Naive thymus-derived CD4-positive, alpha-beta T cell (primary cell): ENCODE measurements around the gene IFT43. TPM values are rescaled to one million over a fixed set of nuclear protein-coding genes. Genes with fewer than 3 reads are reported as not detected.

ENCODE experiments used
- ATAC-seq: fragments of 150-1000 bp; cut with Tn5 transposase; 2 replicates; pipeline ENCODE4 v1.10.0; 2021; ENCODE audit warnings: mild to moderate bottlenecking, moderate library complexity
- CTCF ChIA-PET: fragments of 350-600 bp; sonication (Branson Sonifier 250); formaldehyde crosslinking; loops from one replicate; lab custom pipeline; 2021; ENCODE audit warnings: antibody characterized with exemption; lab: Charles Lee
- POLR2A ChIA-PET: fragments of 350-600 bp; sonication (Branson Sonifier 250); formaldehyde crosslinking; loops from one replicate; lab custom pipeline; 2021; ENCODE audit warnings: antibody characterized with exemption, inconsistent platforms; lab: Charles Lee
- DNase-seq, 9 donors: peaks; one replicate each; pipeline versions ENCODE4 v3.0.0 to v3.0.0-alpha.2; 2020 to 2022; ENCODE audit warnings: mixed read lengths in 1 of 9
- H3K27ac ChIP-seq: one replicate; pipeline ENCODE4 v1.7.0; 2013; ENCODE audit warnings: mild to moderate bottlenecking, low read depth, low read length, moderate library complexity
- H3K27me3 ChIP-seq, 2 donors: one replicate each; pipeline ENCODE4 v1.7.0; 2013; ENCODE audit warnings: low read length in 2 of 2, mild to moderate bottlenecking in 2 of 2, moderate library complexity in 2 of 2; ENCODE audit not compliant: control insufficient read depth in 2 of 2, insufficient read depth in 2 of 2
- H3K36me3 ChIP-seq, 3 experiments: 1 replicate in 2 of 3; 2 replicates in 1 of 3; pipeline ENCODE4 v1.7.0; 2013; ENCODE audit warnings: low read length in 3 of 3, mild to moderate bottlenecking in 3 of 3, moderate library complexity in 1 of 3; ENCODE audit not compliant: insufficient read depth in 3 of 3, control insufficient read depth in 2 of 3
- H3K4me1 ChIP-seq, 2 donors: one replicate each; pipeline ENCODE4 v1.7.0; 2013; ENCODE audit warnings: low read length in 2 of 2, mild to moderate bottlenecking in 2 of 2, moderate library complexity in 1 of 2; ENCODE audit not compliant: control insufficient read depth in 2 of 2, insufficient read depth in 2 of 2
- H3K4me3 ChIP-seq: 2 replicates; pipeline ENCODE4 v1.7.0; 2013; ENCODE audit warnings: mild to moderate bottlenecking, low read length
- H3K9me3 ChIP-seq, 3 experiments: 1 replicate in 2 of 3; 2 replicates in 1 of 3; pipeline ENCODE4 v1.7.0; 2013; ENCODE audit warnings: low read length in 3 of 3; ENCODE audit not compliant: control insufficient read depth in 2 of 3
- H3K27ac Mint-ChIP-seq, 9 donors: one replicate each; pipeline ENCODE4 v1.8.0; 2020 to 2022; ENCODE audit warnings: mixed read lengths in 9 of 9, mild to moderate bottlenecking in 8 of 9, moderate library complexity in 5 of 9, inconsistent platforms in 2 of 9
- H3K27me3 Mint-ChIP-seq, 5 donors: one replicate each; pipeline ENCODE4 v1.8.0; 2021 to 2022; ENCODE audit warnings: mixed read lengths in 5 of 5, mild to moderate bottlenecking in 1 of 5
- H3K36me3 Mint-ChIP-seq, 5 donors: one replicate each; pipeline ENCODE4 v1.8.0; 2020 to 2022; ENCODE audit warnings: mixed read lengths in 5 of 5, mild to moderate bottlenecking in 3 of 5, inconsistent platforms in 1 of 5
- H3K4me1 Mint-ChIP-seq, 7 donors: one replicate each; pipeline ENCODE4 v1.8.0; 2020 to 2022; ENCODE audit warnings: mixed read lengths in 7 of 7, mild to moderate bottlenecking in 3 of 7, inconsistent platforms in 1 of 7
- H3K4me3 Mint-ChIP-seq, 10 donors: one replicate each; pipeline ENCODE4 v1.8.0; 2020 to 2022; ENCODE audit warnings: mild to moderate bottlenecking in 10 of 10, mixed read lengths in 10 of 10, moderate library complexity in 6 of 10, inconsistent platforms in 2 of 10
- H3K9me3 Mint-ChIP-seq, 11 donors: one replicate each; pipeline ENCODE4 v1.8.0; 2020 to 2022; ENCODE audit warnings: mixed read lengths in 11 of 11, mild to moderate bottlenecking in 4 of 11, inconsistent platforms in 1 of 11, moderate library complexity in 1 of 11
- intact Hi-C, 2 donors: fragments of 100-400 bp; cut with micrococcal nuclease; formaldehyde crosslinking; loops; one replicate each; pipeline ENCODE4 v1.15.1; 2023
- polyA plus RNA-seq, 2 donors: library from polyadenylated mRNA; unstranded; fragments of 300-500 nt; fragmentation: Illumina TruSeq; gene quantifications; one replicate each; pipeline ENCODE4 v1.2.3, GENCODE V29; 2021
- total RNA-seq, 6 experiments: library from RNA in 5 of 6; stranded (reverse) in 5 of 6; gene quantifications; 1 replicate in 5 of 6; 2 replicates in 1 of 6; pipeline ENCODE4 v1.2.3 and lab custom pipeline; 2021 to 2026

Gene IFT43
- total and polyA plus RNA-seq, 7 experiments from 2014 or later, result 4.6 to 19.1 (median 15.4) TPM

- intact Hi-C loops, result no loop called here
- Histone ChIP-seq H3K36me3 (no peaks in the 10 kb centered on the region), H3K27me3 (no peaks in the 10 kb centered on the region), H3K9me3 (no peaks in the 10 kb centered on the region), H3K27ac (no peak overlapping the region), H3K4me1 (no peaks in the 10 kb centered on the region), H3K4me3 (no peak overlapping the region)
- POLR2A ChIA-PET, result no interaction called here
- H3K36me3 Mint-ChIP-seq, result no peaks in the 10 kb centered on the region
- H3K27ac Mint-ChIP-seq, result no peak overlapping the region
- peaks cover 0 to 4% (median 0%) of the 10 kb centered on the region in 5 donors for H3K27me3 Mint-ChIP-seq
- CTCF ChIA-PET, result no interaction called here
- no peaks in the 10 kb centered on the region for H3K4me1 Mint-ChIP-seq
- no peak overlapping the region for H3K4me3 Mint-ChIP-seq
- H3K9me3 Mint-ChIP-seq, result no peaks in the 10 kb centered on the region
- no peak for DNase-seq
- no peak for ATAC-seq
These were observed 107.5 kb downstream of the IFT43 start for GRCh38 chr14:76093077-76093476.

DNA sequence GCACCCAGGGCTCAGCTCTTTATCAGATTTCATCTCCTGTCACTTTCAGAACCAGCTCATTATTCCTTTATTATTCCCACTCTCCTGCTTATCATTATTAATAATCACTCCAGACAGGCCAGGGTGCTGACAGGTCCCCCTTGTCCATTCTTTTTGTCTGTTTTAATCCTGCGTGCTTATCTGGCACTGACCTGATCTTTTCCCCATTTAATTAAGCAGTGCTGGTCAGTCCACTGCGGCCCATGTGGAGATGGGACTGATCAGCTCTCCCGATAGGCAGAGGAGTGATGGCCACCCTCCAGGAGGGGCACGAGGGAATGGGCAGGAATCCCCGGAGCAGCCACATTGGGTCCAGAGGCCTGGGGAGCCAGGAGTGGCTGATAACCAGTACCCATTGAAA is 110.7 kb downstream of the IFT43 start:
- no peak for ATAC-seq
- Mint-ChIP-seq H3K27ac (no peak overlapping the region), H3K4me1 (no peaks in the 10 kb centered on the region), H3K36me3 (no peaks in the 10 kb centered on the region), H3K4me3 (no peak overlapping the region), H3K27me3 (peaks cover 0 to 6% (median 2%) of the 10 kb centered on the region in 5 donors), H3K9me3 (no peaks in the 10 kb centered on the region)
- Histone ChIP-seq H3K4me1 (no peaks in the 10 kb centered on the region), H3K9me3 (no peaks in the 10 kb centered on the region), H3K27ac (no peak overlapping the region), H3K36me3 (no peaks in the 10 kb centered on the region), H3K4me3 (no peak overlapping the region), H3K27me3 (no peaks in the 10 kb centered on the region)
- intact Hi-C loops, result no loop called here
- ChIA-PET POLR2A (no interaction called here), CTCF (no interaction called here)
- no peak for DNase-seq

GRCh38 chr14:76097547-76097946 is 112.0 kb downstream of the IFT43 start:
- Histone ChIP-seq H3K4me3 (no peak overlapping the region), H3K27me3 (no peaks in the 10 kb centered on the region), H3K36me3 (no peaks in the 10 kb centered on the region), H3K27ac (no peak overlapping the region), H3K9me3 (no peaks in the 10 kb centered on the region), H3K4me1 (no peaks in the 10 kb centered on the region)
- Mint-ChIP-seq H3K27me3 (peaks cover 0 to 11% (median 4%) of the 10 kb centered on the region in 5 donors), H3K4me1 (no peaks in the 10 kb centered on the region), H3K9me3 (no peaks in the 10 kb centered on the region), H3K27ac (no peak overlapping the region), H3K4me3 (no peak overlapping the region), H3K36me3 (no peaks in the 10 kb centered on the region)
- ChIA-PET POLR2A (no interaction called here), CTCF (no interaction called here)
- DNase-seq (no peak), ATAC-seq (no peak)
- intact Hi-C loops, result no loop called here

- H3K36me3 ChIP-seq, result no peaks in the 10 kb centered on the region
- H3K27ac ChIP-seq, result no peak overlapping the region
- no peaks in the 10 kb centered on the region for H3K9me3 ChIP-seq
- Mint-ChIP-seq H3K36me3 (no peaks in the 10 kb centered on the region), H3K4me1 (no peaks in the 10 kb centered on the region), H3K27ac (no peak overlapping the region), H3K9me3 (no peaks in the 10 kb centered on the region), H3K4me3 (no peak overlapping the region), H3K27me3 (peaks cover 0 to 11% (median 5%) of the 10 kb centered on the region in 5 donors)
- DNase-seq (no peak), ATAC-seq (no peak)
- POLR2A ChIA-PET, result no interaction called here
- CTCF ChIA-PET, result no interaction called here
- no peak overlapping the region for H3K4me3 ChIP-seq
- intact Hi-C loops, result no loop called here
- no peaks in the 10 kb centered on the region for H3K4me1 ChIP-seq
- H3K27me3 ChIP-seq, result no peaks in the 10 kb centered on the region
These were observed 112.5 kb downstream of the IFT43 start for GRCh38 chr14:76098047-76098446.

DNA sequence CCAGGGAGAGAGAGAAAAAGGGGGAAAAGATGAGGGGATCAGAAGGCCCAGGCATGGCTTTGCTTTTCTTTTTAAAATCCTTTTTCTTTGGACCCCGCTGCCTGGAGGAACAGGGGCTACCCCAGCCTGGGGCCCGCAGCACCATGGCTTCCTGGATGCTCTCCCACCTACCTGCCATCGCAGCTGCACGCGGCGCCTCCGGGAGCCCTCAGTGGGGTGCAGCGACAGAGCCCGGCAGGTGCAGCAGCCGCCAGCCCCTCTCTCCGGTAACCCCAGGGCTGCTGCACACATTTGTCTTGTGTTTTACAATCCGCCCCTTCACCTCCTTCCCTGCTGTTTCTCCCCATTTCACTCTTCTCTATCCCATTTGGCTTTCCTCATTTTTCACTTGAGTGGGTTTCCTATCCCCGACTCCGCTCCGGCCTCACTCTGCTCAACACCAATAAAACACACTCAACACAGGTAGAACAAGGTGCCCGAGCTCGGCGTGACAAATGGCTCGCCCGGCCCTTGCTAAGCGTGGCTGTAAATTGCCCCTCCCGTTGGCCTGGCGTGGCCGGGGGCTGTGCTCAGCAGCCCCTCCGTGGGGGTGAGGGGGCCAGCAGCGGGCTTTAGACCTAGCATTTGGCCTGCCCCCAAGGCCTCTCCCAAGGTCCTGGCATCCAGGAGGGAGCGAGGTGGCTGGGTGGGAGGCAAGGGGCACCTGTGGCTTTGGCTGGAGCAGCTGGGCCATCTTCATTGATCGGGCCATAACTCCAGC is 113.5 kb downstream of the IFT43 start:
- H3K4me1 Mint-ChIP-seq, result no peaks in the 10 kb centered on the region

DNA sequence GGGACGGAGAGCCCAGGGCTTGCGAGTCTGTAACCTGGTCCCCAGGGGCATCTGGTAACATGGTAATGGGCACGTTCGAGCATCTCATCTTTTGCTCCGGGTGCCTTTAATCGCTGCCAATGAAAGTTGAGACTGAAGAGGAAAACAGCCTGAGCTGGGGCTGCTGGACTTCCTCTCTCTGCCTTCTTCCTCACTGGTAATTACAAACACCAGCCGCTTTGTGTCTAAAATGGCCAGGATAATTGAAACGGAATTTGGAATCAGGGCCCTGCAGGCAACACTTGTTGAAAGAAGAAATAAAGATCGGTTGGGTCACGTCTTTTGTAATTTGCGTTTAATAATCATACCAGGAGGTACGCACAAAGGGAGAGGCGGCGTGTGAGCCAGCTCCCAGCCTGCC is 114.7 kb downstream of the IFT43 start:
- Mint-ChIP-seq H3K27ac (no peak overlapping the region), H3K27me3 (peaks cover 0 to 15% (median 9%) of the 10 kb centered on the region in 5 donors), H3K4me1 (no peaks in the 10 kb centered on the region), H3K36me3 (no peaks in the 10 kb centered on the region), H3K4me3 (no peak overlapping the region), H3K9me3 (no peaks in the 10 kb centered on the region)
- H3K4me1 ChIP-seq, result no peaks in the 10 kb centered on the region
- ATAC-seq, result no peak
- intact Hi-C loops, result no loop called here
- no peak overlapping the region for H3K4me3 ChIP-seq
- no peaks in the 10 kb centered on the region for H3K9me3 ChIP-seq
- no peaks in the 10 kb centered on the region for H3K36me3 ChIP-seq
- no peak overlapping the region for H3K27ac ChIP-seq
- POLR2A ChIA-PET, result no interaction called here
- CTCF ChIA-PET, result no interaction called here
- H3K27me3 ChIP-seq, result no peaks in the 10 kb centered on the region
- no peak for DNase-seq

More for the DNA sequence above, 113.5 kb downstream of the IFT43 start:
- intact Hi-C loops, result no loop called here
- Histone ChIP-seq H3K27ac (no peak overlapping the region), H3K4me3 (no peak overlapping the region), H3K9me3 (no peaks in the 10 kb centered on the region), H3K4me1 (no peaks in the 10 kb centered on the region), H3K27me3 (no peaks in the 10 kb centered on the region), H3K36me3 (no peaks in the 10 kb centered on the region)
- Mint-ChIP-seq H3K4me3 (no peak overlapping the region), H3K27me3 (peaks cover 0 to 11% (median 9%) of the 10 kb centered on the region in 5 donors), H3K27ac (no peak overlapping the region), H3K36me3 (no peaks in the 10 kb centered on the region), H3K9me3 (no peaks in the 10 kb centered on the region)
- ATAC-seq (no peak), DNase-seq (no peak)
- CTCF ChIA-PET, result interaction anchor here (0.6 kb wide), 1 partner anchor 441 kb away, joined by 3 read pairs; no protein-coding TSS in a partner anchor
- POLR2A ChIA-PET, result no interaction called here
